ENCODE results near the gene MGAT4A. TPM values are rescaled to one million over a fixed set of nuclear protein-coding genes. Genes with fewer than 3 reads are reported as not detected.

MGAT4A gene
- total RNA-seq, 1 donor from 2014 or later, result 33.5 TPM

- no peak for DNase-seq (ENCODE audit: low spot score, unreplicated experiment)
- Mint-ChIP-seq H3K36me3 (ENCODE audit: insufficient read depth) (peaks cover 8% of the 10 kb centered on the region), H3K9me3 (ENCODE audit: low read depth) (no peaks in the 10 kb centered on the region), H3K27ac (no peak overlapping the region), H3K4me3 (ENCODE audit: low read depth) (no peak overlapping the region), H3K4me1 (ENCODE audit: low read depth) (peaks cover 21% of the 10 kb centered on the region), H3K27me3 (no peaks in the 10 kb centered on the region)
- TF ChIP-seq, protein P1, sequence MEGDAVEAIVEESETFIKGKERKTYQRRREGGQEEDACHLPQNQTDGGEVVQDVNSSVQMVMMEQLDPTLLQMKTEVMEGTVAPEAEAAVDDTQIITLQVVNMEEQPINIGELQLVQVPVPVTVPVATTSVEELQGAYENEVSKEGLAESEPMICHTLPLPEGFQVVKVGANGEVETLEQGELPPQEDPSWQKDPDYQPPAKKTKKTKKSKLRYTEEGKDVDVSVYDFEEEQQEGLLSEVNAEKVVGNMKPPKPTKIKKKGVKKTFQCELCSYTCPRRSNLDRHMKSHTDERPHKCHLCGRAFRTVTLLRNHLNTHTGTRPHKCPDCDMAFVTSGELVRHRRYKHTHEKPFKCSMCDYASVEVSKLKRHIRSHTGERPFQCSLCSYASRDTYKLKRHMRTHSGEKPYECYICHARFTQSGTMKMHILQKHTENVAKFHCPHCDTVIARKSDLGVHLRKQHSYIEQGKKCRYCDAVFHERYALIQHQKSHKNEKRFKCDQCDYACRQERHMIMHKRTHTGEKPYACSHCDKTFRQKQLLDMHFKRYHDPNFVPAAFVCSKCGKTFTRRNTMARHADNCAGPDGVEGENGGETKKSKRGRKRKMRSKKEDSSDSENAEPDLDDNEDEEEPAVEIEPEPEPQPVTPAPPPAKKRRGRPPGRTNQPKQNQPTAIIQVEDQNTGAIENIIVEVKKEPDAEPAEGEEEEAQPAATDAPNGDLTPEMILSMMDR (IDR thresholded peaks at IDR 0.05; ENCODE audit: unreplicated experiment), result no peak
Measured at GRCh38 chr2:98726205-98726604, 4.7 kb downstream of the MGAT4A start.

DNA sequence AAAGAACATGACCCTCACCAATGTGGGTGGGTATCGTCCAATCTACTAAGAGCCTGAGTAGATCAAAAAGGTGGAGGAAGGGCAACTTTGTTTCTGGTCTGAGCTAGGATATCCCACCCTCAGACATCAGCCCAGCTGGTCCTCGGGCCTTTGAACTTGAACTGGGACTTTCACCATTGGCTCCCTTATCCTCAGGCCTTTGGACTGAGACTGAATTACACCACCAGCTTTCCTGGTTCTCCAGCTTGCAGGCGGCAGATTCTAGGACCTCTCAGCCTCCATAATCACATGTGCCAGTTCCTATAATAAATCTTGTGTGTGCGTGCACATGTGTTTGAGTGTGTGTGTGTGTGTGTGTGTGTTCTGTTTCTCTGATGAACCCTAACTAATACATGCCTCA is 10.6 kb downstream of the MGAT4A start:
- Mint-ChIP-seq H3K36me3 (ENCODE audit: insufficient read depth) (peaks cover 17% of the 10 kb centered on the region), H3K27ac (no peak overlapping the region), H3K4me3 (ENCODE audit: low read depth) (no peak overlapping the region), H3K27me3 (no peaks in the 10 kb centered on the region), H3K4me1 (ENCODE audit: low read depth) (peaks cover 7% of the 10 kb centered on the region), H3K9me3 (ENCODE audit: low read depth) (peaks cover 6% of the 10 kb centered on the region)
- no peak for DNase-seq (ENCODE audit: low spot score, unreplicated experiment)
- TF ChIP-seq, protein P1 (IDR thresholded peaks at IDR 0.05; ENCODE audit: unreplicated experiment), result no peak

DNA sequence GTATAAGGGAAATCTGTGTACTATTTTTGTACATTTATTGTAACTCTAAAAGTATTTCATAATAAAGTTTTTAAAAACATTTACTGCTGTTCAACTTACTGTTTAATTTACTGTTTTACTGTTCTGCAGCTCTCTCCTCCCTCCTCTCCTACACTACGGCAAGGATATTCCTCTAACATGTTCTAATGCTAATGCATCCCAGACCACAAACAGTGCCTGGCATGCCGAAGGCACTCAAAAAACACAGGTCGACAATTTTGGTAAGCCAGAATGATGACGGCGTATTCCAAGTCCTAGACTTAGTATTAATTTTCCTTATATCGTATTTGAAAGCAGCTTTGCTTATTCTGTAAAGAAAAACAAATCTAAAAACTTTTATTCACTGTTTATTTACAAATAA is 13.3 kb downstream of the MGAT4A start:
- H3K36me3 Mint-ChIP-seq (ENCODE audit: insufficient read depth), result peaks cover 12% of the 10 kb centered on the region
- peaks cover 6% of the 10 kb centered on the region for H3K9me3 Mint-ChIP-seq (ENCODE audit: low read depth)

DNA sequence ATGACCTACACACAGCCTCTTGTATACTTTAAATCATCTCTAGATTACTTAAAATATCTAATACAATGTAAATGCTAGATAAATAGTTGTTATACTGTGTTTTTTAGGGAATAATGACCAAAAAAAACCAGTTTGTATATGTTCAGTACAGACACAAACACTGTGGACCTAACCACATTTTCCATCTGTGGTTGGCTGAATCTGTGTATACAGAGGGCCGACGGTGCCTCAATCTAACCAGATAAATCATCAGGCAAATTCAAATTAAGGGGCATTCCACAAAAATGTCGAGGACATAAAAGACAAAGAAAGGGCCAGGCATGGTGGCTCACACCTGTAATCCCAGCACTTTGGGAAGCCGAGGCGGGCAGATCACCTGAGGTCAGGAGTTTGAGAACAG is 14.1 kb downstream of the MGAT4A start:
- Mint-ChIP-seq H3K4me3 (ENCODE audit: low read depth) (no peak overlapping the region), H3K9me3 (ENCODE audit: low read depth) (peaks cover 6% of the 10 kb centered on the region), H3K4me1 (ENCODE audit: low read depth) (no peaks in the 10 kb centered on the region), H3K27me3 (no peaks in the 10 kb centered on the region), H3K36me3 (ENCODE audit: insufficient read depth) (peaks cover 10% of the 10 kb centered on the region), H3K27ac (no peak overlapping the region)
- TF ChIP-seq, protein P1 (IDR thresholded peaks at IDR 0.05; ENCODE audit: unreplicated experiment), result no peak
- DNase-seq (ENCODE audit: low spot score, unreplicated experiment), result no peak

More for the DNA sequence above, 13.3 kb downstream of the MGAT4A start:
- H3K4me3 Mint-ChIP-seq (ENCODE audit: low read depth), result no peak overlapping the region
- no peaks in the 10 kb centered on the region for H3K27me3 Mint-ChIP-seq
- no peak for DNase-seq (ENCODE audit: low spot score, unreplicated experiment)
- no peak overlapping the region for H3K27ac Mint-ChIP-seq
- TF ChIP-seq, protein P1 (IDR thresholded peaks at IDR 0.05; ENCODE audit: unreplicated experiment), result no peak
- H3K4me1 Mint-ChIP-seq (ENCODE audit: low read depth), result no peaks in the 10 kb centered on the region

GRCh38 chr2:98715812-98716451 is 15.0 kb downstream of the MGAT4A start:
- H3K4me1 Mint-ChIP-seq (ENCODE audit: low read depth), result no peaks in the 10 kb centered on the region
- TF ChIP-seq, protein P1 (IDR thresholded peaks at IDR 0.05; ENCODE audit: unreplicated experiment), result no peak
- no peak for DNase-seq (ENCODE audit: low spot score, unreplicated experiment)
- H3K9me3 Mint-ChIP-seq (ENCODE audit: low read depth), result peaks cover 6% of the 10 kb centered on the region
- H3K36me3 Mint-ChIP-seq (ENCODE audit: insufficient read depth), result peaks cover 10% of the 10 kb centered on the region
- no peak overlapping the region for H3K4me3 Mint-ChIP-seq (ENCODE audit: low read depth)
- H3K27me3 Mint-ChIP-seq, result no peaks in the 10 kb centered on the region
- H3K27ac Mint-ChIP-seq, result no peak overlapping the region

Measured in progenitor cell of endocrine pancreas (in vitro differentiated cells).